ENCODE measurements around the gene CHN1.

Gene CHN1

DNA sequence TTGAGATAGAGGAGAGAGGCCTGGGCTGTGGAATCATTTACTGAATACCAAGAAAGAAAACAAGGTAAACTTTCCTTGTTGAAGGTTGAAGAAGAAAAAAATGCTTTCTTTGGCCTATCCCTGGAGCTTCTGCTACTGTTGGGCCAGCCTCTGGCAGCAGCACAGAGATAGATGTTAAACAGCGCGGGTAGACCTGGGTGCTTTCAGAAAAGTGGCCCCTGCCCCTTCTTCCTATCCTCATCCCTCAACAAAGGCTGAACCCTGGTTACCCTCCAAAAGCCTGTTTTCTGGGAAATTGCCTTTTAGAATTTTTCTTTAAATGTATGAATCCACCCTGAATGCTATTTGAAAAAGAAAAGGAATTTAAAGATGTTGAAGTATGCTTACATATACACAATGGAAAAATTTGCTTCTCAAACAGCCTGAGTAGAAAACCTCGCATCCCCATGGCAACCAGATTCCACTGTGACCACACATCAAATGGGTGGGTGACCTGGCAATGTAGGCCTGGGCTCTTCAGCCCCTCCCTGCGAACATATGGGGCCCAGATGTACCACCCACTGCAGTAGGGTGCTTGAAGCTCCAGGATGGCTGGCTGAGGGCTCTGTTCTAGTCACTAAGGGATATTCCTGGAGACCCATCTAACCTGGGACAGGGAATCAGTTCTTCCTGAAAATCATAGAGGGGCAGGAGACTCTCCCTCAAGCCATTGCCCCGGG is 217.5 kb downstream of the CHN1 start:
- peak; percentile 13 for DNase-seq (ENCODE audit: low spot score)

DNA sequence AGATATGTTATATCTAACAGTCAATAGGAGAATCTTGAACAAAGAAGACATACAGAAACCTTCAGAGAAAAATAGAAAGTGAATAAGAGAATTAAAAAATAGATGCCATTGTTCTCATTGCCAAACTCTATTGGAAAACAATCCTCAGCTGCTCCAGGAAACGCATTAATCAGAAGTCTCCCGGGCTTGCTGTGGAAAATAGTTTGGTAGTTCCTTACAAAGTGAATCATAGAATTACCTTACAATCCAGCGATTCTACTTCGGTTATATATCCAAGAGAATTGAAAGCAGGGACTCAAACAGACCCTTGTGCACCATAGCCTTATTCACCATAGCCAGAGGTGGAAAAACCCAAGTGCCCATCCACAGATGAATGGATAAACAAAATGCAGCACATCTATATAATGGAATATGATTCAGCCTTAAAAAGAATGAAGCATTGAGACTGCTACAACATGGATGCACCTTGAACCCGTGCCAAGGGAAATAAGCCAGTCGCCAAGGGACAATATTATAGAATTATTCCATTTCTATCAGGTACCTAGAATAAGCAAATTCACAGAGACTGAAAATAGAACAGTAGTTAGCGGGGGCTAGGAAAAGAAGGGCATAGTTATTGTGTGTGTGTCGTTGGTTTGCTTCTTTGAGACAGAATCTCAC is 219.0 kb downstream of the CHN1 start:
- DNase-seq (ENCODE audit: low spot score), result no peak

DNA sequence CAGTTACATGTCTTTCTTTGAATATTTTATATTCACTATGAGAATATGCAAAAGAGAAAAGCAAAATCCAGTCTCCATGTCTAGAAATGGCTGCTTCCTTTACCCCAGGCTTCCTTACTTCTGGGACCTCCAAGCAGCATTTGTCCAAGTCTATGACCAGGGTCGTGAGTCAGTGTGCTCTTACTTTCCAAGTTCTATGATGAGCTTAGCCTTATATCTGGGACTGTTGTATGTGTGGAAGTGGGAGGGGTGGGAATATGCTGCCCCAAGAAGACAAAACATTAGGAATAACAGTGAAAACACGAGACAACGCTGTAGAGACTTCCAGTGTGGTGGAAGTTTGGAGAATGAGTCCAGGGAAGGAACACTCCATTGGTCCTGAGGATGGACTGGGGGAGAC is 219.7 kb downstream of the CHN1 start:
- no peak for DNase-seq (ENCODE audit: low spot score)

DNA sequence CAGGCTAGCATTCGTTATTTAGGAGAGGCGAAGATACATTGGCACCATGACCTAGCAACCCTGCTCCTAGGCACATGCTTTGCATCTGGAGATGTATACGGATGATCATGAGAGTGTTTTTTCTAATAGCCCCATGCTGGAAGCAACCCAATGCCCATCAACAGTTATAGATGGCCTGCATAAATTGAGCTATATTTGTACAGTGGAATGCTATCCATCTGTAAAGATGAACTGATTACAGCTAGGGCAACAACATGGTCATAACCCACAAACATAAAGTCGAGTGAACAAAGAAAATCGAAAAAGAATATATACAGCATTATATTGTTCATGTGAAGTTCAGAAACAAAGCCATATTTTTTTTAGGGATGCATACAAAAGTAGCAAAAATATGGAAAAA is 220.3 kb downstream of the CHN1 start:
- no peak for DNase-seq (ENCODE audit: low spot score)

DNA sequence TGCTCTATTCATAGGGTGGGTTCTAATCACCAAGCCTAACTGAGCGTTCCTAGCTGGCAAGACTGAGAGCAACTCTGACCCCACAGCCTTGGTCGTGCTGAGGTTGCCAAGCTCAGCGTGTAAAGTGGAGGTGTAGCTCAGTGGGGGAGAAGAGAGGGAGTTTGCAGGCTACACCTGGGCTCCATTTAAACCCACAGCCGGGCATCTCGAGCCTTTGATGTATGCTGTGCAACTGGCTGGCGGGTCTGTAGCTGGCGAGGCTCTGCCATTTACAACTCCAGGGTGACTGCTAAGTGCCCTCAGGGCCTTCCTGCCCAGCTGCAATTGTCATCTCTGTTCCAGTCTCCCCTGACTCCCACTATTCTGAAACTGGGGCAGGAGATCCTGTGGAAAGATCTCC is 220.9 kb downstream of the CHN1 start:
- DNase-seq (ENCODE audit: low spot score), result no peak

DNA sequence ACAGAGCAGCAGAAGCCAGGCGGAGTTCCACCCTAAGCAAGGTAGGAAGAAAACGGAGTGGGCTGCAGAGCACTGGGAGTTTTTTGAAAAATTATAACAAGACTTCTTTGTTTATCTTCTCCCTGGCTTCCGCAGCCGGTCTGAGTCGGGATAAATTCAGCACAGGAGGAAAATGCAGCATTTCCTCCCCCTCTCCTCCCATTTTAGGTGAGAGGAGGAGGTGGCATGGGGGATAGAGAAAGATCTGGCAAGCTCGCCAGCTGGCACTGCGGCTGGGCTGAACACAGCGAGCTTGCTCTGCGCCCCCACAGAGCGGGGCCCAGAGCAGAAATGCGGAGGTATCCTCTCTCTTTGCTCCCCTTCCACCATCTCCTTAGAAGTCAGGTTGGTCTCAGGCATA is 223.2 kb downstream of the CHN1 start:
- no peak for DNase-seq (ENCODE audit: low spot score)

DNA sequence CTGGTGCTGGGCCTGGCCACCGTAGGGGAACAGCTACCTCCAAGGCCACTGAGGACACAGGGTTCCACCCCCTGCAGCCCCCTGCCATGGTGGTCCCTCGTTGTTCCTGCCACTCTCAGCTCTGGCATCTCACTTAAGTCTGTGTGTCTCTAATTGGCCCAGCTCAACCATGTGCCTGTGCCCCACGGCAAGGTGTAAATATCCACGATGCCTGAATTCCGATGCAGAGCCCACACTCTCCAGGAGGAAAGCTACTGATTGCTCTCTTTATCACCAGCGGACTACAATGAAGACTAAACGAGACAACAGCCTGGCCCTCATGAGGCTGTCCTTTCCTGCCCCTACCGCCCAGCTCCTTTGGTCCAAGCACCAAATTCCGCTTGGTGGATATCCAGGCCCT is 223.9 kb downstream of the CHN1 start:
- DNase-seq (ENCODE audit: low spot score), result no peak

DNA sequence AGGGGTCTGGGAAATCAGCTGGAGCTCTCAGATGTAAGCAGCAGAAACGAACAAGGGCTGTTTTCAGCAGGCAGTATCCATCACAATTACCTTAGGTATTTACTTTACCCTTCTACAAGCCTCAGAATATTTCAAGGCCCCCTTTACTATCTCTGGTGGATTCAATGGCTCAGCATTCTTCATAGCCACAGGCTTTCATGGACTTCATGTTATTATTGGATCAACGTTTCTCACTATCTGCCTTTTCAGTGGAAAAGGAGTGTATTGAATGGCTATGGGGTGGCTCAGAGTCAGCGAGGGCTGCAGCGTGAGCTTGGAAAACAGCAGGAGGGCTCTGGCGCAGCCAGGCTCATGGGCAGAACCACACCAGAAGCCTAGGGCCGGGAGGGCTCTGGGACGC is 224.3 kb downstream of the CHN1 start:
- DNase-seq (ENCODE audit: low spot score), result no peak

DNA sequence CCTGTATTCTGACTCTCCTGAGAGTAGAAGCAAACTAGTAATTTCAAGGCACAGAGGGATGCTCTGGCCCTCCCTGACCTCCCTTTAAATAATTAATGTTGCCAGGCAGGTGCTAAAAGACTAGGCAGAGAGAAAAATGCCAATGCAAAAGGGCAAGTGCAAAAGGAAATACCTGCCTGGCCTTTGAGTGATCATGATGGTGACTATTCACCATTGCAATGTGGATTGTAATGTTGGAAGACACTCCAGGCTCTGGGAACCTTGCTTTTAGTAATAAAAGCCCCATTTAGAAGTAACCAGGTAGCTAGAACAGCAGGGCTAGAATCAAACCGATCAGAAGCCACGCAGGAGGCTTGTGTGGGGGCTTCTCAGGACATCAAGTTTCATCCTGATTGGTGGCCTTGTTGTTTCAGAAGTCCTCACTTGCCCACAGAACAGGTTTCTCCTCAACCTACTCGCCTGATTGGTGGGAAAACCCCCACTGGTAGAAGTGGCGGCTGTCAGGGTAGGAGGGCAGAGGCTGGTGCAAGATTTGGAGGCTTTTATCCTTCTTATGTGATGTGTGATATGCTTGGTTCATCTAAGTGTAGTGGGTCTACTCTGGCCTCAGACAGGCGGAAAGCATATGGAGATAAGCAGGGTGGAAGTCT is 224.9 kb downstream of the CHN1 start:
- DNase-seq (ENCODE audit: low spot score), result no peak

DNA sequence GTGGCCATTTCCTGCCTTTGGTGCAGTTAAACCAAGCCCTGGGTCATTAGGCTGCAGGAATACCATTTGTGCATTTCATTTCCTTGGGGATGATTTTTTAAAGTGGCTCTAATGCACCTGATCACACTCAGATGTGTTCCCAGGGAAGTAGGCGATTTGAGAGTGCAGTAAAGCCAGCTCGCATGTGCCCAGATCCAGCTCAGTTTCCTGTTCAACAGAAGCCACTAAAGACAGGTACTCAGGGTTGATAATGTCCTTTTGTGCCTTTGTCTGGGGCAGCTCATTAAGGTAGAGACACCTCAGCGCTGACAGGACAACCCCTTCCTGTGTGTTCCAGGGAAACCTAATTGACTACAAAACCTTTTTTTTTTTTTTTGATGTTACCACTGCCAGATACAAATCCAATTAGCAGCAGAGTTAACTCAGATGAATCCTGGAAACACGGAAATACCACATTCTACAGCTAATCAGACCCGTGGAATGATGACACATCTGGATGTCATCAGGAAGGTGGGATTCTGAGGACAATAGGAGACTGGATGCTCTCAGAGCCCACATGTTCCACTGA is 225.7 kb downstream of the CHN1 start:
- no peak for DNase-seq (ENCODE audit: low spot score)

DNA sequence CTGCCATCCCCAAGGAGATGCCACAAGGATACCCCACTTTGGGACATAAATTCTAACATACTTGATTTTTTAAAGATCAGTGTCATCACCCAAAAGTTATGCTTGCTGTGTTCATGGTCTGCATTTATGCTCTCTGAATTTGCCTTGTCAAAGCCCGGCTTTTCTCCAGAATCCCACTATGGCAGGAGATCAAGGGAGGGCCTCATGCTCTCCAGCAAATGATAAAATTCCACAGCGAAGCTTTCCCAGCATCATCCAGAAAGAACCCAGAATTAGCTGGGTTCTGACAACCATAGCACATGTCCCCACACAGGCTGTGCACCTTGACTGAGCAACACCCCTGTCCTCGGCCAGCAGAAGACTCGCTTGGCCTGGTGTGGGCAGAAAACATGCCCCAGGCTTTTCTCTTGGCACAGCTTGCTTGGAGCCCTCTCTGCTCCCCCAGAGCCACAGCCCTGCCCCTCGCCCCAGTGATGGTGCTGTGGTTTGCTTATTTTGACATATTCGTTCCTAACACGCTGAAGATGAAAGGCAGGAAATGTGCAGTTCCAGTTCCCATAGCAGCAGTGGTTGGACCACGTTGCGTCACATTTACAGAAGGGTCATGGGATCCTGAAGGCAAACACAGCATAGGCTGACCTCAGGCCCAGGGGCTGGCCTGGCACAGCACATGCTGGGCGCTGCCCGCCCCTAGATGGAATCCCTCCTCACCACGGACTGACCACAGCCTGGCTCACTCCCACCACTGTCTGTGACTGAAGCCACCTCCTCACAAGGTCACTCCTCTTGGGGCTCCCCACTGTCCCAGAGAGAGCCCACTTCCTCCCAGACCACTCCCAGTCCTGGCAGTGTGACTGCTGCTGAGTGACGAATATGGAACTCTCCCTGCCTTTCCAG is 226.8 kb downstream of the CHN1 start:
- DNase-seq (ENCODE audit: low spot score), result no peak

DNA sequence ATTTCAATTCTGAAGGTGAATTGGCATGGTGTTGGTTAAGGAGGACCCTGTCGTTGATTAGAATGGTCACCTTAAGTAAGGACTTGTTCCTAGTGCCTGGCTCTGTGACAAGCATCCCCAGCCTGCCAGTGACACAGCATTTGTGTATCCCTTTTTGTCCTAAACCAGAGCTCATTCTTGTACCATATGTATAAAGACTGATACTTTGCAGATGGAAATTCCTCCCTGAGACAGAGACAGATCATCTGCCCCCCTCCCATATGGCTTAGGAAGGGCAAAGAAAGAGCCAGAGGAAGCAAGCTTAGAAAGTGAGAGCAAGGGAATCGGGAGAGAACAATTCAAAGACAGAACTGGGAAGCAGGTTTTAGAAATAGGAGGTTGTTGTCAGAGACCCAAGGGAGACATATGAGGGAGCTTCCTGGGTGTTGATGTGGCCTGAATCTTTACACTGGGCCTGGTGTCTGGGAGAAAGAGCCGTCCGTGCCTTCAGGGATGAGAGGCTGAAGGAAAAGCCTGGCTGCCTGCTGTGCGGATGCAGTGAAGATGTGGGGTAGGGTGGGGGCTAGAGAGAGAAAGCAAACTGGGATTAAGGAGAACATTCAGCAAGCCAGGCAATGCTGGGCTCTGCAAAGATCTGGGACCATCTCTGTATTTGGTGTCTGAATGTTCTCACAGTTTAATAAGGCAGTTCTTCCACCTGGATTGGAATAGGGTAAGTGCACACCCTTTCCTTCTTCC is 227.7 kb downstream of the CHN1 start:
- no peak for DNase-seq (ENCODE audit: low spot score)

DNA sequence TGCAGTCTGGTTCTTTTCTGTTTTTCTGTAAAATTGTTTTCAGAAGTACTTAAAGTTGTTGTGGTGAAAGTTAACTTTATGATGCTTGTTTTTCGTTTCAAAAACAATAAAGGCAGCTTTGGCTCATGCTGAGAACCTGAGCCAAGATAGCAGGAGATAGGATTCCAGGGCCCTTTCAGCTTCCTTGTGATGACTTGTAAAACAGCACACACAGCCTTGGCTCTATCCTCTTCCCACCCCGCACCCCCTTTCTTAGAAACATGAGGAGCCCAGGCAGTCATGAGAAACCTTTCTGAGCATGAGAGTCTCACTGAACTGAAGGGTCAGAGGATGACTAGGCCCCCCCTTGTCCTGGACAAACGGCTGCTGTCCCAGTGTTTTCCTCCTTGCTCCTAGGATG is 228.5 kb downstream of the CHN1 start:
- no peak for DNase-seq (ENCODE audit: low spot score)

DNA sequence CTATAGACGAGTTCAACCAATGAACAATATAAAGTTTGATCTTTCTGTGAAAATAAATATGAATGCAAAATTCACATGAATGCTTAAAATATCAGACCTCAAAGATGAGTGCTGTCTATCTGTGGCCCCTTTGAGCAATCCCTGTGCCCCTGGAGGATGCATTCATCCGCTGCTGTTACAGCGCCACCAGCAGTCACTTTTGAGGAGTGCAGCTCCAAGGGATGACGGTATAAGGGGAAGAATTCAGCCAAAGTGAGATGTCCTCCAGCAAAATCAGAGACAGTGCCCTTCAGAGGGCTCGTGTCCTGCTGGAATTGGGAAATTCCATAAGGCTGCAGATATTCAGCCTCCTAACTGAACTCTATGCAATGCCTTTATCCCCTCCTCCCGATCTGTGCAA is 229.0 kb downstream of the CHN1 start:
- DNase-seq (ENCODE audit: low spot score), result peak; percentile 18

DNA sequence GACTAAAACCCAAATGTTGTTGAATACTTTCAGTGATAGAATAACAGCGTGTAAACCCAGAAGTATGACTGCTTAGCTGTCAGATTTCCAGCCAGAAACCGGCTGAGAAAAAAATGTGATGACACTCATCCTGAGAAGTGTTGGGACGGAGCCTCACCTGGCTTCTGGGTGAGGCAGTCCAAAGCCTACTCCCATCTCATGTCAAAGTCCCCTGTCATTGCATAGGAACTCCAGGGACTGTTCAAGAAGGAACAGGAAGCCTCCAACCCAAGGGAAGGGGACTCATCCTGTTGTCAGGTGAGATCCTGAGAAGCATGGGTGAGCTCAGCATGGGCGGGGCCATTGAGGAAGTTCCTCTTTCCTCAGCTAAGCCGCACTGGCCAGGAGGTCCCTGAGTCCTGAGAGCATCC is 229.6 kb downstream of the CHN1 start:
- no peak for DNase-seq (ENCODE audit: low spot score)

DNA sequence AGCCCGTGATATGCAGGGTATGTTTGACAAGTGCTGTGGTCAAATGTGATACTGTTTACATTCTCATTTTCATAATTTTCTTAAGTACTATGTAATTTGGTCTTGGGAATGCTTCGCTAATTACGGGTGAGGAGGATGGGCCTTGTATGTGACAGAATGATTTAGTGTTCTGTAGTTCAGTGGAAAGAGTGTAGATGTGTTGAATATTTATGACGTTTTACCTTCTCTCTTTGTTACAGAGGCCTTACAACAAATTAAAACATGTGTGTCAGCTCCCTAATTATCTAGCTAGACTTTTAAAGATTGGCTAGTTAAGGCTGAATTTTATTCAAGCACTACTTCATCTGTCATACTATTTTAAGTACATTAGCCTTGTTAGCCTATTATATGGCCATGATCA is 230.3 kb downstream of the CHN1 start:
- DNase-seq (ENCODE audit: low spot score), result no peak

DNA sequence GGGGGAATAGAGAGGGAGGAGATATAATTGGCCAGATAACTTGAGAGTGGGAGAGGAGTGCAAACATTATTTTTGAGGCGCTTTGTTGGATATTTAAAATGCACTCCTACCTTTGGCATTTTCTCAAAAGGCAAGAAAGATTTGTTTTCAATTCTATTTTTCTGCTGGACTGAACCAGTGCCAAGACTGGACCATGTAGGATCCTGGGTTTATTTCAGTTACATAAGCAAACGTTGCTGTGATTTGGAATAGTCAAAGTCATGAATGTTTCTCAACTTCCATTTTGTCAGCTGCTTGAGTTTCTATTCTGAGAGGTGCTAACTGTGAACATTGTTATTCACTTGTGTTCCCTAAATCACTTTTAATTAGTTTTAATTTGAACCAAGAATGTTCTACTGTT is 232.0 kb downstream of the CHN1 start:
- no peak for DNase-seq (ENCODE audit: low spot score)

DNA sequence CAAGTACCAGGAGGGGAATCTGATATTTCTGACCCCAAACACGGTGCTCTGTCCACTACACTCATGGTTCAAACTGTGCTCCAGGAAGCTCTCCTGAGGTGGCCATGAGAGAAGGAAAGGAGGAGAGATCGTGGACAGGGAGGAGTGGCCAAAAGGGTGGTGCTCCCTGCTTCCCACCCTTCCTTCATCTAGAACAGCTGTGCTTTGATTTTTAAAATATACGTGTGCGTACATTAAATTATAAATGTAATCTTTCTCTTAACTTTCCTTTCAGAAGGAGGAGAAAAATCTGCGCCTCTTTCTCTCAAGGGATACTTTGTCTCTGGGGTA is 232.7 kb downstream of the CHN1 start:
- no peak for DNase-seq (ENCODE audit: low spot score)

DNA sequence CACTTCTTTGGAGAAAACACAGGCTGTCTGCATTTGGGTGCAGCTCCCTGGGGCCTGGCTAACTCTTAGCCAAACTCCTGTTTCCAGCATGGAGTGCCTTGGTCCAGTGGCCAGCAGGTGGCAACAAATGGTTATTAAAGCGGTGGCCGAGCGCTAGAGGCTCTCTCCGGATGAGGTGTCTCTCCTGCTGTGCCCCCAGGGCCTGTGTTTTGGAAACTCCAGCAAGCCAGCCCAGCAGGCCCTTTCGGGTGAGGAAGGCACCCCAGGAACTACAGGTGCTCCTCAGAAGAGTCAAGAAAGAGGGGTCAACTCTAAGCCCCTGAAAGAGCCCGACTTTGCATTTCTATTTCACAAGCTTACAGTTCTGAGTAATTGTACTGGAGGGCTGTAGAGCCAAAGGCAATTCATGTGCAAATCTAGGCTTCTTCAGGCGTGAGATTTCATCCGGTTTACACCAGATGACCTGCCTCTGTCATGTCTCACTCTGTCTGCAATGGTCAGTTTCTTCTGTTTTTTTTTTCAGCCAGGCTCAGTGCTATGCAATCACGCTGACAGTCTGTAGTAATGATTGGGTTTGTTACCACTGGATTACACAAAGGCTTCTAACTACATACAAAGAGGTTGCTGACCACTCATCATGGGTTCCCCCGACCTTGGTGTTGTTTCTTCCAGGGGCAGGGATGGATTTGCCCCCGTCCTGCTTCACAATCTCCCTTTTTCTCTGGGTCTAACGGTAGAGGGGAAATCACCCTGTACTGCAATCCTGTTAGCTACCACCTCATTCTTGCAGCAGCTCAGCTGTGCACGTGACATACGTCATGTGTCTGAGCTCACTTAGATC is 233.3 kb downstream of the CHN1 start:
- peak; percentile 38 for DNase-seq (ENCODE audit: low spot score)

DNA sequence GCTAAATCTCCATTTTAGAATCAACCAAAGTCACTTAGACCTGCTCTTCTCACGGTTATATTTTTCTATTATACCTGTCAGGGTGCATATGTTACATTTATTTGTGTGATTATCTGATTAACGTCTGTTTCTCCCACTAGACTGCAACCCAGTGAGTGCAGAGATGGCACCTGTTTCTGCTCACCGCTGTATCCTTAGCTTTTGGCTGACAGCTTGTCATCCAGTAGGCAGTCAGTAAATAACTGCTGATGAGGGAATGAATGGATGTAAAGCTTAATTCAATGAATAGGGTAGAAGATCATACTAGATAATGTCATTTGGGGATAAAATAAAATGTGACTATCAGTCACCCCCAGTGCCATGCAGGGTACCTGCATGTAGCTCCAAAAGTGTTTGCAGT is 234.0 kb downstream of the CHN1 start:
- no peak for DNase-seq (ENCODE audit: low spot score)

DNA sequence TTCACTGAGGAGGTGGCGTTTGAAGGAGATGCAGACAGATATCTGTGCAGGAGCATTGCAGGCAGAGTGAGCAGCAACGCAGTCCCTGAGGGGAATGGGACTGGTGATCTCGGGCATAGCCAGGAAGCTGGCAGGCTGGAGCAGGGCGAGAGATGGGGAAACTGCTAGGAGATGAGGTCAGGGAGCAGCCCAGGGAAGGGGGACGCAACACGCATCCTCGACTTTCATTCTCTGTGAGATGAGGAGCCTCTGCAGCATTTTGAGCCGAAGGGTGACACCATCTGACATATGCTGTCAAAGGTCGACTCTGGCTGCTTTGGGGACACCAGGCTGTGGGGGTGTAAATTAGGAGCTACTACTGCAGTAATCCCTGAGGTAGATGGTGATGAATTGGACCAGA is 236.6 kb downstream of the CHN1 start:
- DNase-seq (ENCODE audit: low spot score), result no peak
